Activated naive CD8-positive, alpha-beta T cell treated with anti-CD3 and anti-CD28 coated beads, Interleukin-2, amount 10 ng/mL, durations not matched to agents 7 days and 5 days (primary cell): Measurements from ENCODE around the gene PRR14L. TPM values are rescaled to one million over a fixed set of nuclear protein-coding genes. Genes with fewer than 3 reads are reported as not detected.
"Not testable (repeated sequence)": the region's sequence is repeated elsewhere in the genome, so short reads cannot be mapped to it uniquely, and the experiment has no call there.

Experiments
- ATAC-seq: fragments of 150-1000 bp; cut with Tn5 transposase; one replicate; pipeline ENCODE4 v1.10.0; 2021; ENCODE audit warnings: low read depth, moderate library complexity
- POLR2A ChIA-PET: fragments of 350-600 bp; sonication (Branson Sonifier 250); formaldehyde crosslinking; loops from one replicate; lab custom pipeline; 2021; ENCODE audit warnings: antibody characterized with exemption; lab: Charles Lee
- DNase-seq: peaks from one replicate; pipeline ENCODE4 v3.0.0; 2021
- H3K27ac Mint-ChIP-seq: one replicate; pipeline ENCODE4 v1.8.0; 2022; ENCODE audit warnings: mild to moderate bottlenecking, mixed read lengths
- H3K27me3 Mint-ChIP-seq: one replicate; pipeline ENCODE4 v1.8.0; 2022; ENCODE audit warnings: mild to moderate bottlenecking, moderate library complexity, mixed read lengths
- H3K36me3 Mint-ChIP-seq: one replicate; pipeline ENCODE4 v1.8.0; 2021; ENCODE audit warnings: mild to moderate bottlenecking, mixed read lengths
- H3K4me1 Mint-ChIP-seq: one replicate; pipeline ENCODE4 v1.8.0; 2021; ENCODE audit warnings: mixed read lengths
- H3K4me3 Mint-ChIP-seq: one replicate; pipeline ENCODE4 v1.8.0; 2022; ENCODE audit warnings: mild to moderate bottlenecking, moderate library complexity, mixed read lengths
- H3K9me3 Mint-ChIP-seq: one replicate; pipeline ENCODE4 v1.8.0; 2021; ENCODE audit warnings: mixed read lengths
- total RNA-seq, 2 experiments: library from RNA; stranded (reverse); gene quantifications; one replicate each; pipeline ENCODE4 v1.2.3, GENCODE V29; 2021

Gene PRR14L
- total RNA-seq, 2 experiments from 2014 or later = 62.4 to 63.6 TPM

- Mint-ChIP-seq H3K27me3 (no peaks in the 10 kb centered on the region), H3K27ac (peak overlapping the region; percentile 99), H3K9me3 (no peaks in the 10 kb centered on the region), H3K4me1 (peaks cover 45% of the 10 kb centered on the region), H3K36me3 (no peaks in the 10 kb centered on the region), H3K4me3 (peak overlapping the region; percentile 83)
- no peak for ATAC-seq
- POLR2A ChIA-PET = interaction anchor here (0.6 to 1.6 kb wide), 5 partner anchors 76 to 407 kb away, joined by 3 to 10 read pairs (median 3); partner anchors contain the start of genes PATZ1 and PISD
- peak; percentile 40 for DNase-seq
Observed at GRCh38 chr22:31753005-31753633, 3.2 kb upstream of the PRR14L start.

- H3K27ac Mint-ChIP-seq = peak overlapping the region; percentile 99
- no peak for DNase-seq
- H3K9me3 Mint-ChIP-seq = no peaks in the 10 kb centered on the region
- peaks cover 46% of the 10 kb centered on the region for H3K4me1 Mint-ChIP-seq
- POLR2A ChIA-PET = interaction anchor here (1.1 to 1.6 kb wide), 2 partner anchors 90 to 406 kb away, joined by 3 to 10 read pairs; partner anchors contain the start of genes PATZ1 and PISD
- H3K36me3 Mint-ChIP-seq = no peaks in the 10 kb centered on the region
- no peak for ATAC-seq
- H3K4me3 Mint-ChIP-seq = peak overlapping the region; percentile 83
- H3K27me3 Mint-ChIP-seq = no peaks in the 10 kb centered on the region
Observed at GRCh38 chr22:31752096-31752847, 2.3 kb upstream of the PRR14L start.

GRCh38 chr22:31750365-31751284 is 693 bp upstream of the PRR14L start:
- ATAC-seq (no peak), DNase-seq (no peak)
- no peaks in the 10 kb centered on the region for H3K27me3 Mint-ChIP-seq
- H3K27ac Mint-ChIP-seq = peak overlapping the region; percentile 90
- H3K36me3 Mint-ChIP-seq = no peaks in the 10 kb centered on the region
- H3K9me3 Mint-ChIP-seq = no peaks in the 10 kb centered on the region
- H3K4me1 Mint-ChIP-seq = peaks cover 44% of the 10 kb centered on the region
- POLR2A ChIA-PET = interaction anchor here (0.6 to 2.2 kb wide), 4 partner anchors 20 to 74 kb away, joined by 3 to 9 read pairs (median 4); no protein-coding TSS in a partner anchor
- H3K4me3 Mint-ChIP-seq = peak overlapping the region; percentile 92

GRCh38 chr22:31748490-31748889 is 1.4 kb downstream of the PRR14L start:
- Mint-ChIP-seq H3K27ac (peak overlapping the region; percentile 90), H3K27me3 (no peaks in the 10 kb centered on the region), H3K4me3 (peak overlapping the region; percentile 92), H3K9me3 (no peaks in the 10 kb centered on the region), H3K4me1 (peaks cover 38% of the 10 kb centered on the region), H3K36me3 (peaks cover 7% of the 10 kb centered on the region)
- ATAC-seq = no peak
- no peak for DNase-seq
- POLR2A ChIA-PET = interaction anchor here (0.6 to 2.2 kb wide), 3 partner anchors 72 to 220 kb away, joined by 3 to 9 read pairs (median 3); no protein-coding TSS in a partner anchor

GRCh38 chr22:31747441-31747840 is 2.5 kb downstream of the PRR14L start:
- H3K36me3 Mint-ChIP-seq = peaks cover 9% of the 10 kb centered on the region
- no peak for DNase-seq
- H3K4me1 Mint-ChIP-seq = peaks cover 31% of the 10 kb centered on the region
- no peaks in the 10 kb centered on the region for H3K27me3 Mint-ChIP-seq
- H3K9me3 Mint-ChIP-seq = no peaks in the 10 kb centered on the region
- no peak overlapping the region for H3K27ac Mint-ChIP-seq
- ATAC-seq = no peak
- POLR2A ChIA-PET = no interaction called here
- no peak overlapping the region for H3K4me3 Mint-ChIP-seq

GRCh38 chr22:31743871-31744270 is 6.1 kb downstream of the PRR14L start:
- peaks cover 9% of the 10 kb centered on the region for H3K36me3 Mint-ChIP-seq
- ATAC-seq (no peak), DNase-seq (no peak)
- no peaks in the 10 kb centered on the region for H3K9me3 Mint-ChIP-seq
- H3K4me1 Mint-ChIP-seq = peaks cover 19% of the 10 kb centered on the region
- POLR2A ChIA-PET = no interaction called here
- H3K27ac Mint-ChIP-seq = no peak overlapping the region
- no peaks in the 10 kb centered on the region for H3K27me3 Mint-ChIP-seq
- no peak overlapping the region for H3K4me3 Mint-ChIP-seq

- POLR2A ChIA-PET = no interaction called here
- ATAC-seq (no peak), DNase-seq (no peak)
- Mint-ChIP-seq H3K36me3 (peaks cover 12% of the 10 kb centered on the region), H3K27me3 (no peaks in the 10 kb centered on the region), H3K9me3 (no peaks in the 10 kb centered on the region), H3K4me3 (no peak overlapping the region), H3K27ac (no peak overlapping the region), H3K4me1 (peaks cover 13% of the 10 kb centered on the region)
Observed at GRCh38 chr22:31742682-31743081, 7.2 kb downstream of the PRR14L start.

- DNase-seq (no peak), ATAC-seq (no peak)
- peaks cover 13% of the 10 kb centered on the region for H3K4me1 Mint-ChIP-seq
- H3K9me3 Mint-ChIP-seq = no peaks in the 10 kb centered on the region
- POLR2A ChIA-PET = no interaction called here
- no peak overlapping the region for H3K4me3 Mint-ChIP-seq
- H3K27me3 Mint-ChIP-seq = no peaks in the 10 kb centered on the region
- peaks cover 12% of the 10 kb centered on the region for H3K36me3 Mint-ChIP-seq
- H3K27ac Mint-ChIP-seq = no peak overlapping the region
Observed at GRCh38 chr22:31742115-31742514, 7.8 kb downstream of the PRR14L start.

- POLR2A ChIA-PET, H3K27me3 Mint-ChIP-seq, H3K4me3 Mint-ChIP-seq, DNase-seq, H3K27ac Mint-ChIP-seq, H3K9me3 Mint-ChIP-seq, ATAC-seq: not testable (repeated sequence)
- Mint-ChIP-seq H3K4me1 (peaks cover 10% of the 10 kb centered on the region), H3K36me3 (peaks cover 12% of the 10 kb centered on the region)
Observed at GRCh38 chr22:31740314-31740713, 9.6 kb downstream of the PRR14L start.

GRCh38 chr22:31739795-31740201 is 10.1 kb downstream of the PRR14L start:
- POLR2A ChIA-PET = no interaction called here
- Mint-ChIP-seq H3K4me3 (no peak overlapping the region), H3K27me3 (no peaks in the 10 kb centered on the region), H3K9me3 (no peaks in the 10 kb centered on the region), H3K4me1 (peaks cover 10% of the 10 kb centered on the region), H3K27ac (no peak overlapping the region), H3K36me3 (peaks cover 13% of the 10 kb centered on the region)
- DNase-seq = no peak
- no peak for ATAC-seq

GRCh38 chr22:31738566-31738965 is 11.4 kb downstream of the PRR14L start:
- H3K4me1 Mint-ChIP-seq = peaks cover 14% of the 10 kb centered on the region
- H3K27me3 Mint-ChIP-seq = no peaks in the 10 kb centered on the region
- ATAC-seq (no peak), DNase-seq (no peak)
- POLR2A ChIA-PET = no interaction called here
- H3K4me3 Mint-ChIP-seq = no peak overlapping the region
- H3K36me3 Mint-ChIP-seq = peaks cover 18% of the 10 kb centered on the region
- peak overlapping the region; percentile 67 for H3K27ac Mint-ChIP-seq
- H3K9me3 Mint-ChIP-seq = no peaks in the 10 kb centered on the region

- peaks cover 15% of the 10 kb centered on the region for H3K4me1 Mint-ChIP-seq
- POLR2A ChIA-PET = no interaction called here
- ATAC-seq = no peak
Observed at GRCh38 chr22:31737932-31738331, 12.0 kb downstream of the PRR14L start.

GRCh38 chr22:31736458-31736857 is 13.5 kb downstream of the PRR14L start:
- ATAC-seq = no peak
- Mint-ChIP-seq H3K27ac (no peak overlapping the region), H3K4me1 (peaks cover 15% of the 10 kb centered on the region), H3K27me3 (no peaks in the 10 kb centered on the region), H3K9me3 (no peaks in the 10 kb centered on the region), H3K36me3 (peaks cover 16% of the 10 kb centered on the region), H3K4me3 (no peak overlapping the region)
- no peak for DNase-seq
- POLR2A ChIA-PET = no interaction called here

More at GRCh38 chr22:31737932-31738331, 12.0 kb downstream of the PRR14L start:
- Mint-ChIP-seq H3K27me3 (no peaks in the 10 kb centered on the region), H3K4me3 (no peak overlapping the region), H3K27ac (no peak overlapping the region), H3K36me3 (peaks cover 19% of the 10 kb centered on the region), H3K9me3 (no peaks in the 10 kb centered on the region)
- DNase-seq = no peak
